ENCODE data around the gene RACGAP1. TPM values are rescaled to one million over a fixed set of nuclear protein-coding genes. Genes with fewer than 3 reads are reported as not detected.

RACGAP1 gene
- total and polyA plus RNA-seq, 2 of the 4 experiments (the other 2 are of a cell fraction), result 37.9 to 110 TPM

GRCh38 chr12:50021031-50021430, 4.3 kb downstream of the RACGAP1 start:
- no peak overlapping the region for H2AK9ac ChIP-seq (replicated peaks; ENCODE audit: low read depth, low read length, poor library complexity)
- H3K18ac ChIP-seq (ENCODE audit: low read depth, low read length), result no peak overlapping the region
- peak overlapping the region; percentile 78 for H3K4me2 ChIP-seq (ENCODE audit: low read depth, low read length)
- no peaks in the 10 kb centered on the region; the same call in 1 of the 2 replicates for H4K20me1 ChIP-seq (ENCODE audit: insufficient read depth, low read length)
- WGBS, 2 experiments (ENCODE audit: extremely low coverage in 2 of 2, insufficient read length in 1 of 2), result 63% methylated on average over 3 of the region's 4 CpGs; no CpG with 5 or more reads in 1 of the 2 experiments
- H3K56ac ChIP-seq (ENCODE audit: extremely low read depth, insufficient read depth, low read length), result 0 out of 2 replicates have a peak overlapping the region, but pooled peaks have one; percentile 0
- H3K36me3 ChIP-seq (ENCODE audit: control insufficient read depth, insufficient read depth, low read length), result no peaks in the 10 kb centered on the region
- no peak overlapping the region for H4K91ac ChIP-seq (ENCODE audit: insufficient read depth, low read depth, low read length)
- ChIA-PET CTCF (interaction anchor here (0.8 to 1.6 kb wide), 5 partner anchors 9 to 54 kb away, joined by 3 to 6 read pairs (median 3); no protein-coding TSS in a partner anchor), POLR2A (ENCODE audit: unreplicated experiment) (no interaction called here)
- peak overlapping the region in 1 of 2 experiments; percentile 72; a peak in 2 of 4 replicates for H4K8ac ChIP-seq (ENCODE audit: low read depth in 2 of 2, low read length in 2 of 2)
- peak overlapping the region; percentile 88; the same call in 1 of the 2 replicates for H3K23ac ChIP-seq (ENCODE audit: low read depth, low read length)
- peaks cover 5 to 24% of the 10 kb centered on the region in 2 experiments; a peak in 3 of 4 replicates for H3K79me1 ChIP-seq (ENCODE audit: low read depth in 1 of 2, low read length in 2 of 2)
- H3K27ac ChIP-seq (ENCODE audit: insufficient read depth, low read length), result peak overlapping the region; percentile 3; the same call in 1 of the 2 replicates
- H3K9me1 ChIP-seq (ENCODE audit: insufficient read depth, low read length), result peaks cover 7% of the 10 kb centered on the region; the same call in 1 of the 2 replicates
- H2AK5ac ChIP-seq (ENCODE audit: low read depth, low read length), result no peak overlapping the region
- no peak overlapping the region for H2BK120ac ChIP-seq (ENCODE audit: low read depth, low read length)
- 0 out of 2 replicates have a peak overlapping the region, but pooled peaks have one; percentile 0 for H3K4ac ChIP-seq (ENCODE audit: low read depth, low read length)
- in situ Hi-C loops (cut with MboI; ENCODE audit: low sequenced_read_pairs), result no loop called here
- peaks cover 6% of the 10 kb centered on the region for H3K4me1 ChIP-seq (ENCODE audit: control insufficient read depth, insufficient read depth, low read length)
- dilution Hi-C loops (cut with HindIII; ENCODE audit: low sequenced_read_pairs, unreplicated experiment), result no loop called here
- H2BK15ac ChIP-seq (ENCODE audit: low read depth, low read length), result no peak overlapping the region
- peak overlapping the region; percentile 8; the same call in 1 of the 2 replicates for H3K14ac ChIP-seq (replicated peaks; ENCODE audit: low read depth, low read length)
- H2BK5ac ChIP-seq (ENCODE audit: low read depth, low read length, poor library complexity, severe bottlenecking), result peak overlapping the region; percentile 37
- H3K27me3 ChIP-seq (ENCODE audit: control insufficient read depth, insufficient read depth, low read length), result no peaks in the 10 kb centered on the region
- no peaks in the 10 kb centered on the region for H3K9me3 ChIP-seq (ENCODE audit: control insufficient read depth, insufficient read depth, low read length)
- no peak for TF ChIP-seq POLR2A (IDR thresholded peaks at IDR 0.05; ENCODE audit: low read depth, low read length)
- no peak for ATAC-seq (ENCODE audit: low read depth)
- H2BK20ac ChIP-seq (ENCODE audit: low read depth, low read length), result no peak overlapping the region
- intact Hi-C loops (cut with micrococcal nuclease), result no loop called here
- H3K9ac ChIP-seq (ENCODE audit: low read depth, low read length), result peak overlapping the region; percentile 5; the same call in 1 of the 2 replicates
- no TSS peak for BruUV-seq (replicated peaks)
- no peak overlapping the region for H3K4me3 ChIP-seq (ENCODE audit: insufficient read depth, low read depth, low read length)
- H4K5ac ChIP-seq (ENCODE audit: low read depth, low read length), result no peak overlapping the region
- no peak for DNase-seq
- H2AFZ ChIP-seq (replicated peaks; ENCODE audit: low read length, poor library complexity), result peak overlapping the region; percentile 11

Measured in IMR-90 (cell line).